Measurements from ENCODE around the gene CNTN4. TPM values are rescaled to one million over a fixed set of nuclear protein-coding genes. Genes with fewer than 3 reads are reported as not detected.

The CNTN4 gene
- total and polyA plus RNA-seq, 2 of the 8 experiments (the other 6 are each of a cell fraction or from before 2014, with no cell fraction given), result 0.41 to 2.2 TPM

DNA sequence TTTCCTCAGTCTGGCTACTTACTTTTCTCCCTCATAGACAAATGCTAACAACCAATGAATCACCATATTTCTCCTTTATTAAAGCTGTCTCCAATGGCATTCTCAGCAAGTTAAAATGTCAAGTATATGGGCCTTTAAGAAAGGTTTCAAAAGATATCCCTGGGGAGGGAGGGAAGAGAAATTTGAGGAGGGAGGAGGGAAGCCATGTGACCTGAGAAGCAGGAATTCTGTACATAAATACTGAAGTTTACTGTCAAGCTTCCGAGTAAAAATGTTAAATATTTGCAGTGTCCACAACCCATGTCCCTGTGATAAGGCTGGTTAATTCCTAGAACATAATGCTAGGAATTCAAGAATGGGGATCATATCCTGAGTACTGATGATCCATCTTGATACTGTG, 175.9 kb downstream of the CNTN4 start (continued):
- TF ChIP-seq, protein P1, sequence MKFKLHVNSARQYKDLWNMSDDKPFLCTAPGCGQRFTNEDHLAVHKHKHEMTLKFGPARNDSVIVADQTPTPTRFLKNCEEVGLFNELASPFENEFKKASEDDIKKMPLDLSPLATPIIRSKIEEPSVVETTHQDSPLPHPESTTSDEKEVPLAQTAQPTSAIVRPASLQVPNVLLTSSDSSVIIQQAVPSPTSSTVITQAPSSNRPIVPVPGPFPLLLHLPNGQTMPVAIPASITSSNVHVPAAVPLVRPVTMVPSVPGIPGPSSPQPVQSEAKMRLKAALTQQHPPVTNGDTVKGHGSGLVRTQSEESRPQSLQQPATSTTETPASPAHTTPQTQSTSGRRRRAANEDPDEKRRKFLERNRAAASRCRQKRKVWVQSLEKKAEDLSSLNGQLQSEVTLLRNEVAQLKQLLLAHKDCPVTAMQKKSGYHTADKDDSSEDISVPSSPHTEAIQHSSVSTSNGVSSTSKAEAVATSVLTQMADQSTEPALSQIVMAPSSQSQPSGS (IDR thresholded peaks at IDR 0.05; ENCODE audit: low read length), result no peak
